ENCODE data around the gene ZNF652. TPM values are rescaled to one million over a fixed set of nuclear protein-coding genes. Genes with fewer than 3 reads are reported as not detected.

The ZNF652 gene
- total RNA-seq, 5 donors from 2014 or later (not counting 1 experiment from before 2014, with no cell fraction given) = 51.0 to 61.0 (median 57.1) TPM

- Mint-ChIP-seq H3K9me3 (no peaks in the 10 kb centered on the region), H3K27me3 (no peaks in the 10 kb centered on the region), H3K4me3 (no peak overlapping the region), H3K4me1 (peaks cover 31 to 64% (median 54%) of the 10 kb centered on the region in 3 donors), H3K36me3 (peaks cover 18% of the 10 kb centered on the region), H3K27ac (peak overlapping the region; percentile 23 to 38)
- POLR2A ChIA-PET = interaction anchor here in 1 of 2 donors (0.6 kb wide), 1 partner anchor 29 kb away, joined by 3 read pairs; no protein-coding TSS in a partner anchor
- no peak for DNase-seq
- Histone ChIP-seq H3K27ac (ENCODE audit: low read length) (peak overlapping the region; percentile 49), H3K36me3 (ENCODE audit: control insufficient read depth in 2 of 2, extremely low read depth in 1 of 2, insufficient read depth in 1 of 2, low read length in 1 of 2) (no peaks in the 10 kb centered on the region), H3K4me3 (ENCODE audit: control insufficient read depth in 1 of 2, extremely low read depth in 1 of 2, low read length in 1 of 2) (no peak overlapping the region), H3K9me3 (no peaks in the 10 kb centered on the region), H3K27me3 (replicated peaks in 1 of 2; ENCODE audit: control insufficient read depth in 2 of 2, extremely low read depth in 1 of 2, insufficient read depth in 2 of 2, low read length in 1 of 2) (no peaks in the 10 kb centered on the region), H3K4me1 (ENCODE audit: control insufficient read depth in 1 of 2, extremely low read depth in 1 of 2, insufficient read depth in 2 of 2, low read length in 2 of 2) (peaks cover 11 to 33% of the 10 kb centered on the region in 2 experiments)
- 100% methylated on average over 1 of the region's 6 CpGs for WGBS (ENCODE audit: insufficient coverage)
- ATAC-seq (replicated peaks in 1 of 4) = no peak
- CTCF ChIA-PET = interaction anchor here in 1 of 2 donors (0.7 to 0.9 kb wide), 2 partner anchors 12 kb away, joined by 3 read pairs; no protein-coding TSS in a partner anchor
Measured at GRCh38 chr17:49352587-49353154, 9.4 kb downstream of the ZNF652 start.

DNA sequence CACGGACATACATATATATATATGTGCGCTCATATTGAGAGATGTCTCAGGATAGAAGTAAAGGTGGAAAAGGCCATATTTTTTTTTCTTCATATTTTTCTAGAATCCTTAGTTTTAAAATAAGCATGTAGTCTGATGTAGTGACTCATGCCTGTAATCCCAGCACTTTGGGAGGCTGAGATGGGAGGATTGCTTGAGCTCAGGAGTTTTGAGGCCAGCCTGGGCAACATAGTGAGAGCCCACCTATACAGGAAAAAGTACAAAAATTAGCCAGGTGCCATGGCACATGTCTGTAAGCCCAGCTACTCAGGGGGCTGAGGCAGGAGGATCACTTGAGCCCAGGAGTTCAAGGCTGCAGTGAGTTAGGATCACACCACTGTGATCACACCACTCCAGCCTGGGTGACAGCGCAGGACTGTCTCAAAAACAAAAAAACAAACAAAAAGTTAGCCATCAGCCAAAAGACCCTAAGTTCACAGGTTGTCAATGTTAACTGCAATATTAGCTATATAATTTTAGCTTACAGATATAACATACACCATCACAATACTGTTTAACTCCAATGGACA, 10.4 kb downstream of the ZNF652 start:
- Mint-ChIP-seq H3K27me3 (no peaks in the 10 kb centered on the region), H3K9me3 (no peaks in the 10 kb centered on the region), H3K4me3 (no peak overlapping the region), H3K36me3 (peaks cover 18% of the 10 kb centered on the region), H3K27ac (no peak overlapping the region), H3K4me1 (peaks cover 26 to 66% (median 54%) of the 10 kb centered on the region in 3 donors)
- no peaks in the 10 kb centered on the region for H3K36me3 ChIP-seq (ENCODE audit: control insufficient read depth in 2 of 2, extremely low read depth in 1 of 2, insufficient read depth in 1 of 2, low read length in 1 of 2)
- H3K27ac ChIP-seq (ENCODE audit: low read length) = no peak overlapping the region
- POLR2A ChIA-PET = no interaction called here
- CTCF ChIA-PET = interaction anchor here (0.6 to 0.9 kb wide), 4 partner anchors 11 to 122 kb away, joined by 3 read pairs; no protein-coding TSS in a partner anchor
- no peaks in the 10 kb centered on the region for H3K9me3 ChIP-seq
- no peaks in the 10 kb centered on the region for H3K27me3 ChIP-seq (replicated peaks in 1 of 2; ENCODE audit: control insufficient read depth in 2 of 2, extremely low read depth in 1 of 2, insufficient read depth in 2 of 2, low read length in 1 of 2)
- ATAC-seq (replicated peaks in 1 of 4) (no peak), DNase-seq (no peak)
- no peak overlapping the region for H3K4me3 ChIP-seq (ENCODE audit: control insufficient read depth in 1 of 2, extremely low read depth in 1 of 2, low read length in 1 of 2)
- no CpG with 5 or more reads among the region's 3 CpGs for WGBS (ENCODE audit: insufficient coverage)
- peaks cover 5 to 32% of the 10 kb centered on the region in 2 experiments for H3K4me1 ChIP-seq (ENCODE audit: control insufficient read depth in 1 of 2, extremely low read depth in 1 of 2, insufficient read depth in 2 of 2, low read length in 2 of 2)

- no peak overlapping the region for H3K27ac Mint-ChIP-seq
- H3K36me3 ChIP-seq (ENCODE audit: control insufficient read depth in 2 of 2, extremely low read depth in 1 of 2, insufficient read depth in 1 of 2, low read length in 1 of 2) = no peaks in the 10 kb centered on the region
- ATAC-seq (replicated peaks in 1 of 4) (no peak), DNase-seq (no peak)
- no peak overlapping the region for H3K4me3 Mint-ChIP-seq
- H3K9me3 Mint-ChIP-seq = no peaks in the 10 kb centered on the region
- no peak overlapping the region for H3K27ac ChIP-seq (ENCODE audit: low read length)
- POLR2A ChIA-PET = interaction anchor here in 1 of 2 donors (0.5 to 0.6 kb wide), 2 partner anchors 432 to 1605 kb away, joined by 3 to 5 read pairs; no protein-coding TSS in a partner anchor
- H3K4me1 ChIP-seq (ENCODE audit: control insufficient read depth in 1 of 2, extremely low read depth in 1 of 2, insufficient read depth in 2 of 2, low read length in 2 of 2) = peaks cover 2 to 36% of the 10 kb centered on the region in 2 experiments
- no peaks in the 10 kb centered on the region for H3K9me3 ChIP-seq
- peaks cover 31 to 64% (median 56%) of the 10 kb centered on the region in 3 donors for H3K4me1 Mint-ChIP-seq
- CTCF ChIA-PET = interaction anchor here in 1 of 2 donors (1.1 kb wide), 1 partner anchor 9 kb away, joined by 6 read pairs; no protein-coding TSS in a partner anchor
- H3K36me3 Mint-ChIP-seq = peaks cover 18% of the 10 kb centered on the region
- H3K27me3 Mint-ChIP-seq = no peaks in the 10 kb centered on the region
- no peak overlapping the region for H3K4me3 ChIP-seq (ENCODE audit: control insufficient read depth in 1 of 2, extremely low read depth in 1 of 2, low read length in 1 of 2)
- H3K27me3 ChIP-seq (replicated peaks in 1 of 2; ENCODE audit: control insufficient read depth in 2 of 2, extremely low read depth in 1 of 2, insufficient read depth in 2 of 2, low read length in 1 of 2) = no peaks in the 10 kb centered on the region
Measured at GRCh38 chr17:49349541-49349940, 12.5 kb downstream of the ZNF652 start.

DNA sequence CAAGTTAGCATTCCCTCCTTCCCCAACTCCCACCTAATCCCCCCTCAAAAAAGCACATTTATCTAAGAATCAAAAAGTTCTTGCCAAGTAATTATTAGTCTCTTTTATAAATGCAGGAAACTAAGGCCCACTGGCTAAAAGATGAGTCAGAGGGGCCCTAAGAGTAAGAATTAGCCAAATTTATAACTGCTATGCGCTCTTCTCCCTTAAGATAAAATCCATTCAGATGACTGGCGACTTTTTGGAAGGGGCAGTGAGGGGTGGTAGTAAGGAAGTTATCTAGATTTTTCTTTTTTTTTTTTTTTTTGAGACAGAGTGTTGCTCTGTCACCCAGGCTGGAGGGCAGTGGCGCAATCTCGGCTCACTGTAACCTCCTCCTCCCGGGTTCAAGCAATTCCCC, 17.1 kb downstream of the ZNF652 start:
- Histone ChIP-seq H3K27ac (ENCODE audit: low read length) (no peak overlapping the region), H3K4me1 (ENCODE audit: control insufficient read depth in 1 of 2, extremely low read depth in 1 of 2, insufficient read depth in 2 of 2, low read length in 2 of 2) (peaks cover 17 to 64% of the 10 kb centered on the region in 2 experiments), H3K4me3 (ENCODE audit: control insufficient read depth in 1 of 2, extremely low read depth in 1 of 2, low read length in 1 of 2) (no peak overlapping the region), H3K9me3 (no peaks in the 10 kb centered on the region), H3K36me3 (ENCODE audit: control insufficient read depth in 2 of 2, extremely low read depth in 1 of 2, insufficient read depth in 1 of 2, low read length in 1 of 2) (no peaks in the 10 kb centered on the region), H3K27me3 (replicated peaks in 1 of 2; ENCODE audit: control insufficient read depth in 2 of 2, extremely low read depth in 1 of 2, insufficient read depth in 2 of 2, low read length in 1 of 2) (no peaks in the 10 kb centered on the region)
- H3K9me3 Mint-ChIP-seq = no peaks in the 10 kb centered on the region
- DNase-seq (no peak), ATAC-seq (replicated peaks in 1 of 4) (no peak)
- H3K36me3 Mint-ChIP-seq = peaks cover 14% of the 10 kb centered on the region
- H3K4me1 Mint-ChIP-seq = peaks cover 56 to 73% (median 65%) of the 10 kb centered on the region in 3 donors
- ChIA-PET CTCF (interaction anchor here in 1 of 2 donors (0.6 kb wide), 1 partner anchor 244 kb away, joined by 5 read pairs; no protein-coding TSS in a partner anchor), POLR2A (interaction anchor here in 1 of 2 donors (0.8 kb wide), 1 partner anchor 15 kb away, joined by 9 read pairs; no protein-coding TSS in a partner anchor)
- no CpG with 5 or more reads among the region's 5 CpGs for WGBS (ENCODE audit: insufficient coverage)
- H3K27ac Mint-ChIP-seq = peak overlapping the region in 1 of 2 donors; percentile 55
- H3K27me3 Mint-ChIP-seq = no peaks in the 10 kb centered on the region
- peak overlapping the region in 1 of 3 donors; percentile 37 for H3K4me3 Mint-ChIP-seq

GRCh38 chr17:49343273-49343672, 18.8 kb downstream of the ZNF652 start:
- no peaks in the 10 kb centered on the region for H3K27me3 Mint-ChIP-seq
- H3K27ac ChIP-seq (ENCODE audit: low read length) = peak overlapping the region; percentile 62
- H3K36me3 ChIP-seq (ENCODE audit: control insufficient read depth in 2 of 2, extremely low read depth in 1 of 2, insufficient read depth in 1 of 2, low read length in 1 of 2) = no peaks in the 10 kb centered on the region
- H3K27me3 ChIP-seq (replicated peaks in 1 of 2; ENCODE audit: control insufficient read depth in 2 of 2, extremely low read depth in 1 of 2, insufficient read depth in 2 of 2, low read length in 1 of 2) = no peaks in the 10 kb centered on the region
- H3K36me3 Mint-ChIP-seq = peaks cover 7% of the 10 kb centered on the region
- H3K9me3 ChIP-seq = no peaks in the 10 kb centered on the region
- H3K27ac Mint-ChIP-seq = peak overlapping the region; percentile 88 to 92
- POLR2A ChIA-PET = interaction anchor here in 1 of 2 donors (0.6 to 0.7 kb wide), 2 partner anchors 177 to 824 kb away, joined by 3 read pairs; no protein-coding TSS in a partner anchor
- no CpG with 5 or more reads among the region's 3 CpGs for WGBS (ENCODE audit: insufficient coverage)
- no peaks in the 10 kb centered on the region for H3K9me3 Mint-ChIP-seq
- DNase-seq = peak in 1 of 35 experiments; percentile 47
- peak overlapping the region; percentile 60 to 75 (median 67) for H3K4me3 Mint-ChIP-seq
- ATAC-seq (replicated peaks in 1 of 4) = peak; percentile 27 to 41 (median 39)
- peaks cover 17 to 77% of the 10 kb centered on the region in 2 experiments for H3K4me1 ChIP-seq (ENCODE audit: control insufficient read depth in 1 of 2, extremely low read depth in 1 of 2, insufficient read depth in 2 of 2, low read length in 2 of 2)
- peaks cover 61 to 74% (median 65%) of the 10 kb centered on the region in 3 donors for H3K4me1 Mint-ChIP-seq
- CTCF ChIA-PET = interaction anchor here (0.7 to 1.7 kb wide), 3 partner anchors 25 to 607 kb away, joined by 4 to 10 read pairs (median 8); no protein-coding TSS in a partner anchor
- H3K4me3 ChIP-seq (ENCODE audit: control insufficient read depth in 1 of 2, extremely low read depth in 1 of 2, low read length in 1 of 2) = peak overlapping the region in 1 of 2 donors; percentile 2

DNA sequence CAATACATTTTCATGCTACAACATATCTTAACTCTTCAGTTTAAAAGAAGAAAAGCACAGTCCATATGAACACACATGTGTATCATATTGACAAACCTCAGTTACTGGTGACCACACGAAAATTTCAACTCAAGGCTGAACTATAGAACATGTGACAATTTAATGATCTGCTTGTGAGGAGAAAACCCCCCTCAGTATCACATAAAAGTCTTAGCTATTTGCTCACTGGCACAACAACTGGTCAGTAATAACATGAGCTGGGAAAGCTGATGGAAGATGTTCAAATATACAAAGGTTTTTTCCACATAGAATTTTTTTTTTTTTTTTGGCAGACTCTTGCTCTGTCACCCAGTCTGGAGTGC, 19.5 kb downstream of the ZNF652 start:
- H3K27ac ChIP-seq (ENCODE audit: low read length) = peak overlapping the region; percentile 65
- ChIA-PET POLR2A (interaction anchor here (0.6 to 0.7 kb wide), 7 partner anchors 26 to 825 kb away, joined by 3 to 11 read pairs (median 6); no protein-coding TSS in a partner anchor), CTCF (interaction anchor here (0.7 to 1.7 kb wide), 7 partner anchors 19 to 608 kb away, joined by 3 to 10 read pairs (median 6); no protein-coding TSS in a partner anchor)
- peak; percentile 25 to 36 (median 30) for ATAC-seq (replicated peaks in 1 of 4)
- no peaks in the 10 kb centered on the region for H3K27me3 ChIP-seq (replicated peaks in 1 of 2; ENCODE audit: control insufficient read depth in 2 of 2, extremely low read depth in 1 of 2, insufficient read depth in 2 of 2, low read length in 1 of 2)
- Mint-ChIP-seq H3K36me3 (peaks cover 6% of the 10 kb centered on the region), H3K9me3 (no peaks in the 10 kb centered on the region), H3K4me3 (peak overlapping the region; percentile 60 to 75 (median 67)), H3K4me1 (peaks cover 64 to 74% (median 66%) of the 10 kb centered on the region in 3 donors), H3K27me3 (no peaks in the 10 kb centered on the region), H3K27ac (peak overlapping the region; percentile 88 to 92)
- DNase-seq = no peak
- H3K9me3 ChIP-seq = no peaks in the 10 kb centered on the region
- WGBS (ENCODE audit: insufficient coverage) = no CpG with 5 or more reads among the region's 1 CpG
- peak overlapping the region in 1 of 2 donors; percentile 28 for H3K4me3 ChIP-seq (ENCODE audit: control insufficient read depth in 1 of 2, extremely low read depth in 1 of 2, low read length in 1 of 2)
- H3K36me3 ChIP-seq (ENCODE audit: control insufficient read depth in 2 of 2, extremely low read depth in 1 of 2, insufficient read depth in 1 of 2, low read length in 1 of 2) = no peaks in the 10 kb centered on the region
- H3K4me1 ChIP-seq (ENCODE audit: control insufficient read depth in 1 of 2, extremely low read depth in 1 of 2, insufficient read depth in 2 of 2, low read length in 2 of 2) = peaks cover 17 to 76% of the 10 kb centered on the region in 2 experiments

Data from T-cell (primary cell).